Adrenal gland (tissue), 12 donors: Measurements from ENCODE around the gene NNAT. TPM values are rescaled to one million over a fixed set of nuclear protein-coding genes. Genes with fewer than 3 reads are reported as not detected.
"Not testable (repeated sequence)": the region's sequence is repeated elsewhere in the genome, so short reads cannot be mapped to it uniquely, and the experiment has no call there.

Source experiments
- DNase-seq, 7 donors: peaks; one replicate each; pipeline ENCODE4 v3.0.0-alpha.2; 2019 to 2020
- H3K27ac ChIP-seq, 5 donors: fragments of 200-600 bp; sonication (generic) in 4 of 5; 1 replicate in 3 of 5; 2 replicates in 2 of 5; pipeline versions ENCODE4 v1.5.1 to v1.8.0; 2016 to 2020; ENCODE audit warnings: mild to moderate bottlenecking in 1 of 5
- H3K27me3 ChIP-seq: fragments of 200-600 bp; 2 replicates; pipeline ENCODE4 v1.8.0; 2021
- H3K36me3 ChIP-seq, 2 donors: fragments of 200-600 bp; replicated peaks in 1 of 2; 1 replicate in 1 of 2; 2 replicates in 1 of 2; pipeline versions ENCODE4 v1.5.1 to v1.8.0; 2018 to 2022
- H3K4me1 ChIP-seq, 2 donors: fragments of 200-600 bp; replicated peaks in 1 of 2; 1 replicate in 1 of 2; 2 replicates in 1 of 2; pipeline versions ENCODE4 v1.5.1 to v1.8.0; 2018 to 2021
- H3K4me3 ChIP-seq, 4 donors: fragments of 200-600 bp; sonication (generic) in 3 of 4; one replicate each; pipeline ENCODE4 v1.5.1; 2016 to 2018
- H3K9me3 ChIP-seq, 3 donors: fragments of 200-600 bp; sonication (generic) in 1 of 3; replicated peaks in 1 of 3; 1 replicate in 2 of 3; 2 replicates in 1 of 3; pipeline versions ENCODE4 v1.5.1 to v1.8.0; 2016 to 2021
- POLR2A ChIP-seq, 2 donors: fragments of 450-650 bp; IDR thresholded peaks; one replicate each; pipeline ENCODE4 v1.6.1; 2017; ENCODE audit warnings: antibody characterized with exemption in 2 of 2, mild to moderate bottlenecking in 2 of 2, moderate library complexity in 1 of 2
- WGBS, 4 donors: extraction: QIAGEN DNeasy Blood & Tissue Kit in 2 of 4; methylation state at CpG; one replicate each; pipeline versions ENCODE4 v1.1.5 to v1.1.7; 2013 to 2017; 5-methylcytosine and 5-hydroxymethylcytosine counted together
- intact Hi-C, 2 donors: fragments of 100-400 bp; cut with DNase I; formaldehyde crosslinking; loops; one replicate each; pipeline versions ENCODE4 v1.14.1 to v1.15.0; 2022 to 2023
- polyA plus RNA-seq, 3 donors: library from polyadenylated mRNA; stranded (reverse); fragments of 200-250 nt in 2 of 3; fragments of 350-450 nt in 1 of 3; fragmentation: Illumina TruSeq in 1 of 3; extraction: RNeasy Lipid Tissue Mini Kit (QIAGEN cat#74804) in 1 of 3; gene quantifications; one replicate each; pipeline ENCODE4 v1.2.3, GENCODE V29; 2013 to 2014
- total RNA-seq, 9 donors: library from RNA; depleted of rRNA in 4 of 9; stranded (reverse); fragments of >200 nt in 4 of 9; fragments of 120-200 nt in 1 of 9; fragmentation: NEBNext Ultra II Directional in 1 of 9; extraction: Animal tissue kit (Norgen Biotek cat#: 25700) in 1 of 9; gene quantifications; one replicate each; pipeline versions ENCODE4 v1.1.0 to v1.2.4, GENCODE V29; 2013 to 2023
- TF ChIP-seq, protein P1 (sequence below), 6 experiments: fragments of 450-650 bp in 4 of 6; fragments of 200-600 bp in 2 of 6; sonication (generic) in 1 of 6; IDR thresholded peaks; 1 replicate in 5 of 6; 2 replicates in 1 of 6; pipeline versions ENCODE4 v1.5.1 to v1.8.0; 2016 to 2021; ENCODE audit warnings: antibody characterized with exemption in 6 of 6, mild to moderate bottlenecking in 2 of 6, moderate library complexity in 1 of 6
- donor health status: healthy with polysubstance abuse.
- donor health status: Bipolar disorder and iron deficiency.
- donor health status: DM: yes; HTN: yes; CAD: no.
- donor health status: DM: no; HTN: no; CAD: no.
- donor health status: DM: no; HTN: no; CAD: no.
- donor health status: DM: yes; HTN: yes; CAD: no.

NNAT gene
- total and polyA plus RNA-seq, 12 donors: 0.22 to 23.5 (median 6.7) TPM; not detected in 2

DNA sequence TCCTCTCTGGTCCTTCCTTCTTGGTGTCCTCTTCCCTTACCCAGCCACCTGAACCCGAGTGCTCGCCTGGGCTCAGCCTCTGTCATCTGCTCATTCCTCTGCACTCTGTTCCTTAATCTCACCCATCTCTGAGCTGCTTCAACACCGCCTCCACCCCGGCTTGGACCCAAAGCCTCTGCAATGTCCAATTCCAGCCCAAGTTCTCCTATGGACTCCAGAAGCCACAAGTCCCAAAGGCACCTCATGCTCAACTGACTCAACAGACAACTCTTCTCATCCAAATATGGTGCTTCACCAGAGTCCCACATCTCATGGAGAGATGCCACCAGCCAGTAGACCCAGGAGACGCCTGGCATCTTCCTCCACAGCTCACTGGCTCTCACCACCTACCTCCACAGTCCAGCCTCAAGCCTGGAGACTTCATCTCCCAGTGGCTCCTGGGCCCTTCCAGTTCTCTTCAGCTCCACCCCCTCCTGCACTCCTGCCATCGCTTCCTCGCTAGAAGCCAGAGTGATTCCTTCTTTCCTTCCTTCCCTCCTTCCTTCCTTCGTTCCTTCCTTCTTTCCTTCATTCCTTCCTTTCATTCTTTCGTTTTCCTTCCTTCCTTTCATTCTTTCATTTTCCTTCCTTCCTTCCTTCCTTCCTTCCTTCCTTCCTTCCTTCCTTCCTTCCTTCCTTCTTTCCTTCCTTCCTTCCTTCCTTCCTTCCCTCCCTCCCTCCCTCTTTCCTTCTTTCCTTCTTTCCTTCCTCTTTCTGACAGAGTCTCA is 40.9 kb upstream of the NNAT start:
- no peak for DNase-seq
- TF ChIP-seq, protein P1, sequence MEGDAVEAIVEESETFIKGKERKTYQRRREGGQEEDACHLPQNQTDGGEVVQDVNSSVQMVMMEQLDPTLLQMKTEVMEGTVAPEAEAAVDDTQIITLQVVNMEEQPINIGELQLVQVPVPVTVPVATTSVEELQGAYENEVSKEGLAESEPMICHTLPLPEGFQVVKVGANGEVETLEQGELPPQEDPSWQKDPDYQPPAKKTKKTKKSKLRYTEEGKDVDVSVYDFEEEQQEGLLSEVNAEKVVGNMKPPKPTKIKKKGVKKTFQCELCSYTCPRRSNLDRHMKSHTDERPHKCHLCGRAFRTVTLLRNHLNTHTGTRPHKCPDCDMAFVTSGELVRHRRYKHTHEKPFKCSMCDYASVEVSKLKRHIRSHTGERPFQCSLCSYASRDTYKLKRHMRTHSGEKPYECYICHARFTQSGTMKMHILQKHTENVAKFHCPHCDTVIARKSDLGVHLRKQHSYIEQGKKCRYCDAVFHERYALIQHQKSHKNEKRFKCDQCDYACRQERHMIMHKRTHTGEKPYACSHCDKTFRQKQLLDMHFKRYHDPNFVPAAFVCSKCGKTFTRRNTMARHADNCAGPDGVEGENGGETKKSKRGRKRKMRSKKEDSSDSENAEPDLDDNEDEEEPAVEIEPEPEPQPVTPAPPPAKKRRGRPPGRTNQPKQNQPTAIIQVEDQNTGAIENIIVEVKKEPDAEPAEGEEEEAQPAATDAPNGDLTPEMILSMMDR (IDR thresholded peaks at IDR 0.05): no peak
- no peak for TF ChIP-seq POLR2A (IDR thresholded peaks at IDR 0.05)
- H3K36me3 ChIP-seq: no peaks in the 10 kb centered on the region
- WGBS, 4 donors: 83 to 95% (median 85%) methylated on average over 8 to 9 of the region's 9 CpGs
- H3K27me3 ChIP-seq: no peaks in the 10 kb centered on the region
- no peak overlapping the region for H3K27ac ChIP-seq
- no peak overlapping the region for H3K4me3 ChIP-seq
- intact Hi-C loops: no loop called here
- no peaks in the 10 kb centered on the region for H3K4me1 ChIP-seq
- H3K9me3 ChIP-seq: no peaks in the 10 kb centered on the region

DNA sequence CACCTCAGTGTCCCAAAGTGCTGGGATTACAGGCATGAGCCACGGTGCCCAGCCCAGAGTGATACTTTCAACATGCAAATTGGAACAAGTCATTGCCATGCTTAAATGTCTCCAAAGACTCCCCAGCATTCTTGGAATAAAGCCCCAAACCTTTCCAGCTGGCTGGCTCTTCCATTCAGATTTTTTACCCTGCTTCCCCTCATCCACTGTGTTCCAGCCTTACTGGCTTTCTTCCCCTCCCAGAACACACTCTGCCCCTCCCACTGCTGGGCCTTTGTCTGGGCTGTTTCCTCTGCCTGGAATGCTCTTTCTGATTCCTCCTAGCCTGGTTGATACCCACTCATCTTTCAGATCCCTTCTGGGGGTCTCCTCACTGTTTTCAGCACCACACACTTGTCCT is 40.1 kb upstream of the NNAT start:
- 79 to 90% (median 82%) methylated on average over 1 of the region's 1 CpG for WGBS, 4 donors
- intact Hi-C loops: no loop called here
- Histone ChIP-seq H3K4me3 (no peak overlapping the region), H3K4me1 (no peaks in the 10 kb centered on the region), H3K9me3 (no peaks in the 10 kb centered on the region), H3K27ac (no peak overlapping the region), H3K27me3 (no peaks in the 10 kb centered on the region), H3K36me3 (no peaks in the 10 kb centered on the region)
- DNase-seq: no peak
- no peak for TF ChIP-seq POLR2A (IDR thresholded peaks at IDR 0.05)
- TF ChIP-seq, protein P1 (IDR thresholded peaks at IDR 0.05): no peak

DNA sequence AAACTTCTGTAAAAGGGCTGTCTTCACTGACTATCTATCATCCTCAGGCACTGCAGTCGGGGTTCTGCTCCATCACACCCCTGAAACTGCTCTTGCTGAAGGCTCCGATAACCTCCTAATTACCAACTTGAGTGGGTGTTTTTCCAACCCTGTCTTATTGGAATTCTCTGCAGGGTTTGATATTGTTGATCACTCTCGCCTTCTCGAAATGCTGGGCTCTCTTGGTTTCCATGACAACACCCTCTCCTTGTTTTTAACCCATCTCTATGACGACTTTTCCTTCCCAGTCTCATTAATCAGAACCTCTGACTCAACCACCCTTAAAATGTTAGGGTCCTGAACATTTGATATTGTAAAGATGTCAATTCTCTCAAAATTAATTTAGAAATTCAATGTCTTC is 39.4 kb upstream of the NNAT start:
- Histone ChIP-seq H3K27me3 (no peaks in the 10 kb centered on the region), H3K4me1 (no peaks in the 10 kb centered on the region), H3K27ac (no peak overlapping the region), H3K36me3 (no peaks in the 10 kb centered on the region), H3K9me3 (no peaks in the 10 kb centered on the region), H3K4me3 (no peak overlapping the region)
- no peak for TF ChIP-seq POLR2A (IDR thresholded peaks at IDR 0.05)
- TF ChIP-seq, protein P1 (IDR thresholded peaks at IDR 0.05): no peak
- intact Hi-C loops: no loop called here
- WGBS, 4 donors: 78 to 86% (median 82%) methylated on average over 5 of the region's 5 CpGs
- no peak for DNase-seq

- no peaks in the 10 kb centered on the region for H3K4me1 ChIP-seq
- H3K36me3 ChIP-seq: no peaks in the 10 kb centered on the region
- intact Hi-C loops: no loop called here
- no peaks in the 10 kb centered on the region for H3K9me3 ChIP-seq
- H3K27ac ChIP-seq: no peak overlapping the region
- TF ChIP-seq, protein P1 (IDR thresholded peaks at IDR 0.05): no peak
- TF ChIP-seq POLR2A (IDR thresholded peaks at IDR 0.05): no peak
- 56 to 63% (median 61%) methylated on average over 3 of the region's 3 CpGs for WGBS, 4 donors
- DNase-seq: no peak
- no peak overlapping the region for H3K4me3 ChIP-seq
- no peaks in the 10 kb centered on the region for H3K27me3 ChIP-seq
These were observed 36.7 kb upstream of the NNAT start for GRCh38 chr20:37484331-37484730.

DNA sequence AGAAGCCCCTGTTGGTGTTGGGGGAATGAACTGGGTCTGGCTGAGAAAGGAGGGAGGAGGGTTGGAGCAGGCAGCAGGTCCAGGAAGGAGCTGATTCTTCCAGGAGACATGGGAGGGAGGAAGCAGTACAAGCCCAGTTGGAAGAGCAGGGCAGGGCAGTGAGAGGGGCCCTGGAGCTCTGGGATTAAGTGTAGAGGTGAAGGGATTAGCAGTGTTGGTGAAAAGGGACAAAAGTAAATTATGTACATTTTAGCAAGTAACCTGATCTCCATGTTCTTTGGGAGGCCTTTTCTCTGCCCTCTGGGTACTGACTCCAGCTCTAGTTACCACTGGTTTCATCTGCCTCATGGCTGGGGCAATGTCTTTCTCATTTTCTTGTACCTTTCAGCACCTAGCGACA is 34.8 kb upstream of the NNAT start:
- 98 to 100% (median 100%) methylated on average over 1 of the region's 1 CpG for WGBS, 4 donors
- H3K36me3 ChIP-seq, H3K27me3 ChIP-seq, H3K4me3 ChIP-seq, H3K9me3 ChIP-seq, intact Hi-C loops, H3K4me1 ChIP-seq, H3K27ac ChIP-seq: not testable (repeated sequence)
- DNase-seq: peak in 1 of 7 donors; percentile 10
